SK-N-SH (cell line): ENCODE data around the gene DACH1.

Experiments
- CTCF ChIP-seq: fragments of 200-600 bp; sonication (generic); IDR thresholded peaks from 2 replicates; pipeline ENCODE4 v1.6.1; 2017; ENCODE audit warnings: antibody characterized with exemption, mild to moderate bottlenecking, moderate library complexity
- EZH2phosphoT487 ChIP-seq: fragments of 200-600 bp; sonication (generic); IDR thresholded peaks from 2 replicates; pipeline ENCODE4 v1.6.1; 2017; ENCODE audit warnings: low read depth, mixed run types, mild to moderate bottlenecking, antibody characterized with exemption, moderate library complexity, borderline replicate concordance
- GATA2 ChIP-seq: sonication (generic); formaldehyde crosslinking; IDR thresholded peaks from 2 replicates; pipeline ENCODE4 v1.5.0; 2020; ENCODE audit warnings: mild to moderate bottlenecking, missing genetic modification reagents
- RXRA ChIP-seq: IDR thresholded peaks from 2 replicates; pipeline ENCODE4 v1.4.0; 2012; ENCODE audit warnings: low read depth, mild to moderate bottlenecking, borderline replicate concordance
- SIN3A ChIP-seq: IDR thresholded peaks from 2 replicates; pipeline ENCODE4 v1.6.1; 2012; ENCODE audit warnings: low read depth, mild to moderate bottlenecking, low read length, moderate library complexity, borderline replicate concordance
- USF1 ChIP-seq: IDR thresholded peaks from 2 replicates; pipeline ENCODE4 v1.4.0; 2012; ENCODE audit warnings: low read depth, borderline replicate concordance

DNA sequence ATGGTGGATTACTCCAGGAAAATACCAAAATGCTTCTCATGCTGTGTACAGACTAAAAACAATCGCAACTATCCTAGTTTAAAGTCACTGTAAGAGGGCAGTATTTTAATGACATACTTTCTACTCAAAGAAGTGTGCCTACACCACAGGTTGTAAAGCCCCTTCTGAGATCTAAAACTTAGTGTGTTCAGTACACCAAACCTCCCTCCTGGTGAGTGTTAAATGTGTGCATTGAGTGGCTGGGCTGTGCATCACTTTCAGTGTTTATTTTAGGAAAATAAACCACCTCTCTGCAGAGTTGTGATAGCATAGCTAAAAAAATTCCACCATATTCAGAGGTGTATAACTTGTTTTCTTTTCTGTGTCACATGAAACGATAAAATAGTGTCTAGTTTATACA lies 263.7 kb downstream of the DACH1 start:
- TF ChIP-seq CTCF (no peak), RXRA (no peak), USF1 (no peak), EZH2phosphoT487 (no peak), SIN3A (no peak), GATA2 (CRISPR knock-in tag) (no peak)
